Hepatocyte (in vitro differentiated cells): ENCODE results near the gene SPRED2.

ENCODE experiments used
- EZH2 ChIP-seq: fragments of 200-600 bp; sonication (generic); IDR thresholded peaks from 2 replicates; pipeline ENCODE4 v1.6.1; 2016; ENCODE audit warnings: antibody characterized with exemption, mild to moderate bottlenecking, borderline replicate concordance
- TF ChIP-seq, protein P1 (sequence below): fragments of 200-600 bp; sonication (generic); IDR thresholded peaks from 2 replicates; pipeline ENCODE4 v1.5.1; 2016; ENCODE audit warnings: antibody characterized with exemption, mild to moderate bottlenecking; ENCODE audit not compliant: poor library complexity

DNA sequence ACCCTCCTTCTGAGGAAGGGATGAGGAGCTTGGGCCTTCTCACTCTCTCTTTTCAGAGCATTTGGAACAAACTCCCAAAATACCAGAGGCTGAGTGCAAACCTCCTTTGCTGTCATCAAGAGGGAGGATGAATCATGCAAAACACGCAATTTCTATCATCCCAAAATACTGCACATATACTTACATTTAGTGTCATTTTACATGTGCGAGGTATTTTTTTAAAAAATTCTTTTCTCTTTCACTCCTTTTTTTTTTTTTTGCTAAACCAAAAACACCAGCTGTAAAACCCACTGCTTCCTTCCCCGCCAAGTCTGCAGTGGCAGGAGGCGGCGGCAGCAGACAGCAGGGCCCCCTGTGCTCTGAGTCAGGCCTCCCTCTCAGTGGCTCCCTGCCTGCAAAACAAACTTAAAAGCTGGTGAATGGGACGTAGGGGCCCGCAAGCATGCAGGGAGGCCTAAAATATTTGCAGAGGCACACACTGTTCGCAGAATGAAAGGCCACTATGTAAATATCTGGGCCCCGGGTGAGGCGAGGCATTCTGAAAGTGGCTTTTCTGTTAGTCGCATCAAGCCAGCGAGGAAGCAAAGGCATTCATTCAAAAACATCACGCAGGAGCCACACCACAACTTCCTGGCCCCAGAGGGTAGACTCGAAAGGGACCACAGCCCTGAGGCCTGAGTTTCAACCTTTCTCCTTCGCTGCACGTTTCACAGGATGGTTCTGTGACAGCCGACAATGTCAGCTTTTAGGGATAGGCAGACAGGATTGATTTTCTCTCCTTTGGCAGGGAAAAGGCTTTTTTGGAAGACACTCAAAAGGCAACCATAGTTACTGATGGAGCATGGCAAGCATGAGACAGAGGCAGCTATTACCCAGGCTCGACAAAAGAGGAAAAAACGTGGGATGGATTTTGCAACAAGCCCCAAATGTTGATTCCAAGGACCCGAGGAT lies 131.4 kb downstream of the SPRED2 start:
- TF ChIP-seq, protein P1, sequence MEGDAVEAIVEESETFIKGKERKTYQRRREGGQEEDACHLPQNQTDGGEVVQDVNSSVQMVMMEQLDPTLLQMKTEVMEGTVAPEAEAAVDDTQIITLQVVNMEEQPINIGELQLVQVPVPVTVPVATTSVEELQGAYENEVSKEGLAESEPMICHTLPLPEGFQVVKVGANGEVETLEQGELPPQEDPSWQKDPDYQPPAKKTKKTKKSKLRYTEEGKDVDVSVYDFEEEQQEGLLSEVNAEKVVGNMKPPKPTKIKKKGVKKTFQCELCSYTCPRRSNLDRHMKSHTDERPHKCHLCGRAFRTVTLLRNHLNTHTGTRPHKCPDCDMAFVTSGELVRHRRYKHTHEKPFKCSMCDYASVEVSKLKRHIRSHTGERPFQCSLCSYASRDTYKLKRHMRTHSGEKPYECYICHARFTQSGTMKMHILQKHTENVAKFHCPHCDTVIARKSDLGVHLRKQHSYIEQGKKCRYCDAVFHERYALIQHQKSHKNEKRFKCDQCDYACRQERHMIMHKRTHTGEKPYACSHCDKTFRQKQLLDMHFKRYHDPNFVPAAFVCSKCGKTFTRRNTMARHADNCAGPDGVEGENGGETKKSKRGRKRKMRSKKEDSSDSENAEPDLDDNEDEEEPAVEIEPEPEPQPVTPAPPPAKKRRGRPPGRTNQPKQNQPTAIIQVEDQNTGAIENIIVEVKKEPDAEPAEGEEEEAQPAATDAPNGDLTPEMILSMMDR = no peak
- TF ChIP-seq EZH2 = no peak
